ENCODE data around the gene CCT3. TPM values are rescaled to one million over a fixed set of nuclear protein-coding genes. Genes with fewer than 3 reads are reported as not detected.
"Not testable (repeated sequence)": the region's sequence is repeated elsewhere in the genome, so short reads cannot be mapped to it uniquely, and the experiment has no call there.

Gene CCT3
- total RNA-seq, 4 donors from 2014 or later: 91.4 to 198 (median 149) TPM

DNA sequence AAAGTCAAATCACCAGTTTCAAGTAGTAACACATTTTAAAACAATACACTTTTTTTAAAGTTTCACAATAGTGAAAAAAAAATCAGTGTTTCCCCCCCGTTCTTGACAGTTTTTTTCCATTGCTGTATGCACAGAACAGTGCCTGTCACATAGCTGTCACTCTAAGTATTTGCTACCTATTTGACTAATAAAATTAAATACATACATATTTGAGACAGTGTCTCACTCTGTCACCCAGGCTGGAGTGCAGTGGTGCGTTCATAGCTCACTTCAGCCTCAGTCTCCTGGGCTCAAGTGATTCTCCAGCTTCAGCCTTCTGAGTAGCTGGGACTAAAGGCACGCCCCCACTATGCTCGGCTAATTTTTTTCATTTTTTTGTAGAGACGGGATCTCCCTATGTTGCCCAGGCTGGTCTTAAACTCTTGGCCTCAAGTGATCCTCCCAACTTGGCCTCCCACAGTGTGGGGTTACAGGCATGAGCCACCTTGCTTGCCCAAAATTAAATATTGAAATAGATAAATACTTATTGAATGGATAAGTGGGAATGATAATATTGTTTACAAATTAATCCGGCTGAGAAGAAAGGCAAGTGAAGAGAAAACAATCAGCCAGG, 18.3 kb upstream of the CCT3 start:
- TF ChIP-seq POLR2A (IDR thresholded peaks at IDR 0.05) (no peak), EP300 (IDR thresholded peaks at IDR 0.05) (no peak), POLR2AphosphoS5 (IDR thresholded peaks at IDR 0.05) (no peak)
- TF ChIP-seq, protein P1, sequence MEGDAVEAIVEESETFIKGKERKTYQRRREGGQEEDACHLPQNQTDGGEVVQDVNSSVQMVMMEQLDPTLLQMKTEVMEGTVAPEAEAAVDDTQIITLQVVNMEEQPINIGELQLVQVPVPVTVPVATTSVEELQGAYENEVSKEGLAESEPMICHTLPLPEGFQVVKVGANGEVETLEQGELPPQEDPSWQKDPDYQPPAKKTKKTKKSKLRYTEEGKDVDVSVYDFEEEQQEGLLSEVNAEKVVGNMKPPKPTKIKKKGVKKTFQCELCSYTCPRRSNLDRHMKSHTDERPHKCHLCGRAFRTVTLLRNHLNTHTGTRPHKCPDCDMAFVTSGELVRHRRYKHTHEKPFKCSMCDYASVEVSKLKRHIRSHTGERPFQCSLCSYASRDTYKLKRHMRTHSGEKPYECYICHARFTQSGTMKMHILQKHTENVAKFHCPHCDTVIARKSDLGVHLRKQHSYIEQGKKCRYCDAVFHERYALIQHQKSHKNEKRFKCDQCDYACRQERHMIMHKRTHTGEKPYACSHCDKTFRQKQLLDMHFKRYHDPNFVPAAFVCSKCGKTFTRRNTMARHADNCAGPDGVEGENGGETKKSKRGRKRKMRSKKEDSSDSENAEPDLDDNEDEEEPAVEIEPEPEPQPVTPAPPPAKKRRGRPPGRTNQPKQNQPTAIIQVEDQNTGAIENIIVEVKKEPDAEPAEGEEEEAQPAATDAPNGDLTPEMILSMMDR (IDR thresholded peaks at IDR 0.05): no peak
- WGBS: 41% methylated on average over 6 of the region's 6 CpGs
- H3K4me1 ChIP-seq: peaks cover 7% of the 10 kb centered on the region
- peaks cover 30% of the 10 kb centered on the region for H3K27me3 ChIP-seq
- H3K27ac ChIP-seq: no peak overlapping the region
- no peaks in the 10 kb centered on the region for H3K36me3 ChIP-seq
- no peak overlapping the region for H3K4me3 ChIP-seq
- no peak for DNase-seq (ENCODE audit: low spot score in 2 of 2)
- no peaks in the 10 kb centered on the region for H3K9me3 ChIP-seq

DNA sequence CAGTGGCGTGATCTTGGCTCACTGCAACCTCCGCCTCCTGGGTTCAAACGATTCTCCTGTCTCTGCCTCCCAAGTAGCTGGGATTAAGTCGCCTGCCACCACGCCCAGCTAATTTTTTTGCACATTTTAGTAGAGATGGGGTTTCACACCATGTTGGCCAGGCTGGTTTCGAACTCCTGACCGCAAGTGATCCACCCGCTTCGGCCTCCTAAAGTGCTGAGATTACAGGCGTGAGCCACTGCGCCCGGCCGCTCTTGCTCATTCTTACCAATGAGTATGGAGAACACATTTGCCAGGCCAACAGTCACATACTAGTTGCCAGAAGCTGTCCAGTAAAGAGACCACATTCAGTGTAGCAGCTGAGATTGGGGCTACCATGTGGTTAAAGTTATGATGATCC, 14.4 kb upstream of the CCT3 start:
- not testable (repeated sequence) for H3K9me3 ChIP-seq; H3K4me3 ChIP-seq; H3K36me3 ChIP-seq; H3K4me1 ChIP-seq; H3K27ac ChIP-seq; DNase-seq (ENCODE audit: low spot score in 2 of 2)
- H3K27me3 ChIP-seq: peaks cover 26% of the 10 kb centered on the region
- WGBS: 86% methylated on average over 13 of the region's 13 CpGs

DNA sequence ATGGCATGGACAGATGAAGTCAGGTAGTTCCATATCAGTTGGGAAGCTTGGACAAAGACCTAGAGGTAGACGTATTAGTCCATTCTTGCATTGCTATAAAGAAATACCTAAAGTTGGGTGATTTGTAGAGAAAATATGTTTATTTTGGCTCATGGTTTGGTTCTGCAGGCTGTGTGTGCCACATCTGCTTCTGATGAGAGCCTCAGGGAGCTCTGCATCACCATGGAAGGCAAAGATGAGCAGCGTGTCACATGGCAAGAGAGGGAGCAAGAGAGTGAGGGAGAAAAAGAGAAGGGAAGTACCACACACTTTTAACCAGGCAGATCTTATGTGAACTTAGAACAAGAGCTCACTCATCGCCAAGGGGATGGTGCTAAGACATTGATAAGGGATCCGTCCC, 9.2 kb upstream of the CCT3 start:
- Histone ChIP-seq H3K27ac (no peak overlapping the region), H3K4me1 (no peaks in the 10 kb centered on the region), H3K4me3 (no peak overlapping the region), H3K9me3 (no peaks in the 10 kb centered on the region), H3K27me3 (no peaks in the 10 kb centered on the region), H3K36me3 (no peaks in the 10 kb centered on the region)
- no peak for DNase-seq (ENCODE audit: low spot score in 2 of 2)
- TF ChIP-seq, protein P1 (IDR thresholded peaks at IDR 0.05): no peak
- TF ChIP-seq POLR2A (IDR thresholded peaks at IDR 0.05) (no peak), POLR2AphosphoS5 (IDR thresholded peaks at IDR 0.05) (no peak), EP300 (IDR thresholded peaks at IDR 0.05) (no peak)
- WGBS: 68% methylated on average over 4 of the region's 4 CpGs

DNA sequence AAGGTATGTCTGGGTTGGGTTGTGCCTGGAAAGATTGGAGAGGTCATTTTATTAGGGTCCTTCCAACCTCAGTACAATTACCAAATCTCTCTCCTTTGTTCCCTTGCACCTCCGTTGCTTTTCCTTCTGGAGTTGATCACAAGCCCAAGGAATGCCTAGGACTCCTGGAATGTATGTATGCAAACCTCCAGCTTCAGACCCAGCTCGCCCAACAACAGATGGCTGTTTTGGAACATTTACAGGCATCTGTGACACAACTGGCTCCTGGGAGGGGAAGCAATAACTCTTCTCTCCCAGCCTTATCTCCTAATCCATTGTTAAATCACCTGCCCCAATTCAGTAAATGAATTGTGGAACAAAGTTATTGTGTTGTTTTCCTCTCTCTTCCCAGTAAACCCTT, 8.5 kb upstream of the CCT3 start:
- DNase-seq (ENCODE audit: low spot score in 2 of 2): no peak
- Histone ChIP-seq H3K4me1 (no peaks in the 10 kb centered on the region), H3K36me3 (no peaks in the 10 kb centered on the region), H3K9me3 (no peaks in the 10 kb centered on the region), H3K27ac (no peak overlapping the region), H3K27me3 (no peaks in the 10 kb centered on the region), H3K4me3 (no peak overlapping the region)
- 43% methylated on average over 2 of the region's 2 CpGs for WGBS
- no peak for TF ChIP-seq POLR2A (IDR thresholded peaks at IDR 0.05)
- TF ChIP-seq POLR2AphosphoS5 (IDR thresholded peaks at IDR 0.05): no peak
- TF ChIP-seq EP300 (IDR thresholded peaks at IDR 0.05): no peak
- TF ChIP-seq, protein P1 (IDR thresholded peaks at IDR 0.05): no peak

DNA sequence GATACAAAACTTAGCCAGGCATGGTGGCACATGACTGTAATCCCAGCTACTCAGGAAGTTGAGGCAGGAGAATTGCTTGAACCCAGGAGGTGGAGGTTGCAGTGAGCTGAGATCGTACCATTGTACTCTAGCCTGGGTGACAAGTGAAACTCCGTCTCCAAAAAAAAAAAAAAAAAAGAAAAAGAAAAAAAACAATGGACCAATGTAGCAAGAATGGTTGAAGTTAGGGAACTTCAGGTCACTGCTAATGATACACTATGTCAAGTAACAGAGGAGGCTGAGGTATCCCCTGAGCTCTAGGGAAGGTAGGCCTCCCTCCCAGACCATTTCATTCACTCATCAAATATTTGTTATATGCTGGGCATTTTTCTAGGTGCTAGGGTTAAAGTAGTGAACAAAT, 7.9 kb upstream of the CCT3 start:
- DNase-seq (ENCODE audit: low spot score in 2 of 2); H3K27ac ChIP-seq; H3K4me1 ChIP-seq; H3K36me3 ChIP-seq; H3K9me3 ChIP-seq; H3K4me3 ChIP-seq; H3K27me3 ChIP-seq: not testable (repeated sequence)
- 98% methylated on average over 2 of the region's 2 CpGs for WGBS

DNA sequence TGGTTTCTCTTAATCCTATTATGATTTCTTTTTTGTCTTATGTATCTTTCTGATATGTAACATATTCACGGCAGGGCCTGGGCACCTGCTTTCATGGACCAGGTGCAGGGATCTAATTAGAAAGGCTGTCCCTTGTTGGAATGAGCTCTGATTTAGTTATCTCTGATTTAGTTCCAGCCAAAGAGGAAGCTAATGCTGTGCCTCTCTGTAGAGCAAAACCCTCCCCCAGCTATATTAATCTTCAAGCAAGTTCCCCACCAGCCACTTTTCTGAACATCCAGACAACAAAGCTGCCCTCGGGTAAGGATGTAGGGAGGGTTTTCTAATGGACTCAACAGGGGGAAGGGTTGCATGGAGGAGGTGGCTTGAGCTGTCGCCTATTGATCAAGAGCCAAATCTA, 6.3 kb upstream of the CCT3 start:
- Histone ChIP-seq H3K27ac (no peak overlapping the region), H3K4me1 (no peaks in the 10 kb centered on the region), H3K4me3 (no peak overlapping the region), H3K27me3 (no peaks in the 10 kb centered on the region), H3K9me3 (no peaks in the 10 kb centered on the region), H3K36me3 (no peaks in the 10 kb centered on the region)
- WGBS: 76% methylated on average over 3 of the region's 3 CpGs
- TF ChIP-seq POLR2A (IDR thresholded peaks at IDR 0.05) (no peak), EP300 (IDR thresholded peaks at IDR 0.05) (no peak), POLR2AphosphoS5 (IDR thresholded peaks at IDR 0.05) (no peak)
- TF ChIP-seq, protein P1 (IDR thresholded peaks at IDR 0.05): no peak
- DNase-seq (ENCODE audit: low spot score in 2 of 2): no peak
